Measurements from ENCODE around the gene CDH23.

CDH23 gene

GRCh38 chr10:71788954-71789353 is 392.2 kb downstream of the CDH23 start:
- no peak for DNase-seq

GRCh38 chr10:71789871-71790270 is 393.2 kb downstream of the CDH23 start:
- no peak for DNase-seq

GRCh38 chr10:71790749-71791440 is 394.2 kb downstream of the CDH23 start:
- DNase-seq = no peak

GRCh38 chr10:71795248-71795647 is 398.5 kb downstream of the CDH23 start:
- no peak for DNase-seq

- DNase-seq = no peak
Measured at GRCh38 chr10:71796749-71797405, 400.2 kb downstream of the CDH23 start.

DNA sequence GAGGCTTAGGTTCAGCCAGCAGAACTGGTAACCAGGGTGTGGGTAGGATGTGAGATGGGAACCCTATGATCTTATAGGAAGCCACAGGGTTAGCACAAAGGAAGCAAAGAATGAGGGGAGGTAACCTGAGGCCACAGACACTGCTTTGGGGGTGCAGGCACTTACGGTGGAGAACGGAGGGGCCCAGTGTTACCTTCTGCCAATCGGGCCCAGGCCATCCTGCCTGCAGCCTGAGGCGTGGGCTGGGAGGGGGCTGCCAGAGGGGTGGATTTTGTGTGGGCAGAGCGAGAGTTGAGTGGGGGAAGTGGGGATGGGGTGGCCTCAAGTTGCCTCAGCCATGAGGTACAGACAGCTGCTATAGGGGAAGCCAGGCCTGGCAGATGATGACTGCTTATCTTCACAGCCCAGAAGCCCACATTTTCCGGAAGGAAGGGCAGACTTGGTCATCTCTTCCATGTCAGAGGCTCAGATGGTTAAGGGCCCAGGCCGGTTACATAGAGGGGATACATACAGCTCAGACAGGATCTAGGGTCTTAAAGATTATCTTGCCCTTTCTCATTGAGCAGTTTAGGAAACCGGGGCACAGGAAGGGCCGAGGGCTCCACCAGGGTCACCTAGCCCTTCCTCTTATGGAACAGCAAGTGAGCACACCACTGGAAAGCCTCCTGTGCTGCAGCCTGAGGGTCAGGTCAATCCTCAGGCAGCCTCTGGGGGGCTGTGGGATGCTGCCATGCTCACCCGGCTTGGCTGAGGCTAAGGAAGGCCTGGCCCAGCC is 401.0 kb downstream of the CDH23 start:
- no peak for DNase-seq

DNA sequence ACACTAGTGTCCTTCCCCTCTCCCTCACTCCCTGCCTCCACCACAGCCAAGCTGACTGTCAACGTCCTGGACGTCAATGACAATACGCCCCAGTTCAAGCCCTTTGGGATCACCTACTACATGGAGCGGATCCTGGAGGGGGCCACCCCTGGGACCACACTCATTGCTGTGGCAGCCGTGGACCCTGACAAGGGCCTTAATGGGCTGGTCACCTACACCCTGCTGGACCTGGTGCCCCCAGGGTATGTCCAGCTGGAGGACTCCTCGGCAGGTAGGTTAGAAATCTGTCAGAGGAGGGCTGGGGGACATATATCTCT is 401.5 kb downstream of the CDH23 start:
- DNase-seq = no peak

- no peak for DNase-seq
Measured at GRCh38 chr10:71799112-71799511, 402.4 kb downstream of the CDH23 start.

GRCh38 chr10:71799608-71800453 is 403.1 kb downstream of the CDH23 start:
- no peak for DNase-seq

- no peak for DNase-seq
Measured at GRCh38 chr10:71801361-71801760, 404.6 kb downstream of the CDH23 start.

DNA sequence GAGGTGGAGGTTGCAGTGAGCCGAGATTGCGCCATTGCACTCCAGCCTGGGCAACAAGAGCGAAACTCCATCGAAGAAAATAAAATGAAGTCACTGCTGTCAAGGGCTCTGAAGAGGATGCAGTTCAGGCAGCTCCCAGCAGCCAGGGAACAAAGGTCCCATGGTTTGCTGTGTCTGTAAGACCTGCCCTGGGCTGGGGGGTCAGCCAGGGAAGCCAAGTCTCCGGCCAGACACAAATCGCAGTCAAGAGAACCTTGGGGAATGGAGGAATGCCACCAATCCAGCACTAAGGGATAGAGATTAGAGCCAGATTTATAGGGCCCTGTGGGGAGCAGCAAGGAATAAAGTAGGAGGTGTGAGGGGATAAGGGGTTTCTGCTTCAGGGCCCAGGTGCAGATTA is 405.5 kb downstream of the CDH23 start:
- DNase-seq = no peak

- no peak for DNase-seq
Measured at GRCh38 chr10:71802715-71803488, 406.2 kb downstream of the CDH23 start.

- no peak for DNase-seq
Measured at GRCh38 chr10:71804077-71804476, 407.4 kb downstream of the CDH23 start.

DNA sequence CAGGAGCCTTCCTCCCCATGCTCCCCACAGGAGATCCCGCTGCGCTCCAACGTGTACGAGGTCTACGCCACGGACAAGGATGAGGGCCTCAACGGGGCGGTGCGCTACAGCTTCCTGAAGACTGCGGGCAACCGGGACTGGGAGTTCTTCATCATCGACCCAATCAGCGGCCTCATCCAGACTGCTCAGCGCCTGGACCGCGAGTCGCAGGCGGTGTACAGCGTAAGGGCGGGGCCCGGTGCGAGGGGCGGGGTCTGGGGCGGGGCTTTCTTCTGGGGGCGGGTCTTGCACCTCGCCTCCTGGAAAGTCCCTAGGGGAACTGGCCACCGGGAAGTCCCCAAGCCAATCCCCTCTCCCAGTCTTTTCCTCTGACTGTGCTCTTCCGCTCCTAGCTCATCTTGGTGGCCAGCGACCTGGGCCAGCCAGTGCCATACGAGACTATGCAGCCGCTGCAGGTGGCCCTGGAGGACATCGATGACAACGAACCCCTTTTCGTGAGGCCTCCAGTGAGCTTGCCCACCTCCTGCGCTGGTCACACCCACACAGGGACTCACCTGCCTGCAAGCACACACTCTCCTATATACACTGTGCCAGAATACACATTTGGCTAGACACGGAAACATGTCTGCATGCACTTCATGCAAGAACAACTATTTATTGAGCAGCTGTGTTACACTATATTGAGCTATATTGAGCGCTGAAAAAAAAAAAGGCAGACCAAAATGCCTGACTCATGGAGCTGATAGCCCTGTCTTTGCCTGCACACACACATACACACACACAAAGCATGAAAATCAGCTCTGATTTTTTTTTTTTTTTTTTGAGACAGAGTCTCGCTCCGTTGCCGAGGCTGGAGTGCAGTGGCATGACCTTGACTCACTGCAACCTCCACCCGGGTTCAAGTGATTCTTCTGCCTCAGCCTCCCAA is 409.3 kb downstream of the CDH23 start:
- DNase-seq = no peak

- no peak for DNase-seq
Measured at GRCh38 chr10:71806704-71807556, 410.2 kb downstream of the CDH23 start.

- DNase-seq = no peak
Measured at GRCh38 chr10:71807557-71808510, 411.1 kb downstream of the CDH23 start.

- DNase-seq = no peak
Measured at GRCh38 chr10:71809628-71810027, 412.9 kb downstream of the CDH23 start.

GRCh38 chr10:71810048-71810750 is 413.5 kb downstream of the CDH23 start:
- no peak for DNase-seq

Data from NCI-H187 treated with DMSO at 0.1 percent for 48 hours (cell line).